HG02840 (cell line): ENCODE results near the gene LAMP2.
A peak's percentile ranks its signal among the peaks of the same experiment; 100 is the strongest.

Experiments used
- ATAC-seq: cut with Tn5 transposase; IDR thresholded peaks from one replicate; pipeline ENCODE4 v1.9.1; 2021; ENCODE audit warnings: mild to moderate bottlenecking, moderate library complexity, moderate number of reproducible peaks; ENCODE audit not compliant: unreplicated experiment, low FRiP score

The LAMP2 gene

DNA sequence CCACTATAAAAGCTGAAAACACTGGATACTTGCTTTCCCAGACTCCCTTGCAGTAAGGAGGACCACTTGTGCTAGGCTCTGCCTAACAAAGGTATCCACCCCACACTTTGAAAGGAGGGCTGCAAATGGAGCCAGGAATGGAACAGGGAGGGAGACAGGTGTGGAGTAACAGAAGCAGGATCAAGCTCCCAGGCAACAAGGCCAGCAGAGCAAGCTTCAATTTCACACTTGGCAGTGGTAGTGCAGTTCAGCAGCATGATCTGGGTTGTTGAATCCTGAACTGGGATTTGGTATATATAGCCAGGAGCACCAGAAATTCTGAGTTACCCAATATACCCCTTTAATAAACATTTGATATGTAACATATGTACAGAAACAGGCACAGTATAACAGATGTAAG is 9.8 kb downstream of the LAMP2 start:
- no peak for ATAC-seq

DNA sequence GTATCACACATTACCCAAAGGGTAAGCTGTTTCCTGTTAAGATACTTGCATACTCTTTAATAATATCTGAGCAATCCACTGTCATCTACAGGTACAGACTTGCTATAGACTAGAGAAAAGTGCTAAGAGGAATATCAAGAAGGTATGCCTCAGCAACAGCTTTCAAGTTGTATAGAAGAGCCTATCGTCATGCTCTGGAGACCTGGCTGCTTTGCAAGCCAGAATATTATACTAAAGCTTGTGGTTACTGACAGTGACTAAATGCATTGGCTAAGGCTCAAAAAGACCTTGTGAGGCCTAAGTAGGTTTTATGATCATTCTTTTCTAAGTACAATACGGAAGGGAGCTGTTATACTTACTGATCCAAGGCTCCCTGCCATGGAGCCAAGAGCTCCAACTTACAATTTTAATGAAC is 11.3 kb downstream of the LAMP2 start:
- ATAC-seq, result no peak

DNA sequence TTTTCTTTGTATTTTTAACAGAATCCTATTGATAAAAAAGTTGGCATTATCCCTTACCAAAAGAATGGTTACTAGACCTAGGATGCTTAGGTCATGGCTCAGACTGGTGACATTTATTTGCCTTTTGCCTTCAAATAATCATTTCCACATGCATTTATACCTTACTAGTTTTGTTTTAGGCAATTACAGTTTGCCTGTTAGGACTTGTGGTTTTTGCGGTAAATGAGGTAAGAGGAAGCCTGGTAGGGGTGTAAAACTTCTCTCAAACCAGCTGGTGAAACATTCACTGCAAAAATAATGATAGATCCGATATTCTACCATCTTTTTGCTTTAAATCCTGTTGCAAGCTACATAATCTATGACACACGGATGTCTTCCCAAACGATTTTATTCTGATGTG is 12.1 kb downstream of the LAMP2 start:
- no peak for ATAC-seq

DNA sequence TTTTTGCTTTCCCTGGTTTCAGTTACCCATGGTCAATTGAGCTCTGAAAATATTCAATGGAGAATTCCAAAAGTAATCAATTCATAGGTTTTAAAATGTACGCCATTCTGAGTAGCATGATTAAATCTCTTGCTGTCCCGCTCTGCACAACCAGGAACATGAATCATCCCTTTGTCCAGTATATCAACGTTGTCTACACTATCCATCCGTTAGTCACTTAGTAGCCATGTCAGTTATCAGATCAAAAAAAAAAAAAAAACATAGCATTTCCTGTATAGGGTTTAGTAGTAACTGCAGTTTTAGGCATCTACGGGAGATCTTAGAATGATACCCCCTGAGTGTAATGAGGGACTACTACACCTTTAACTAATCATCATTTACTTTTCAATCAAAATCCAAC is 15.1 kb downstream of the LAMP2 start:
- ATAC-seq, result no peak

DNA sequence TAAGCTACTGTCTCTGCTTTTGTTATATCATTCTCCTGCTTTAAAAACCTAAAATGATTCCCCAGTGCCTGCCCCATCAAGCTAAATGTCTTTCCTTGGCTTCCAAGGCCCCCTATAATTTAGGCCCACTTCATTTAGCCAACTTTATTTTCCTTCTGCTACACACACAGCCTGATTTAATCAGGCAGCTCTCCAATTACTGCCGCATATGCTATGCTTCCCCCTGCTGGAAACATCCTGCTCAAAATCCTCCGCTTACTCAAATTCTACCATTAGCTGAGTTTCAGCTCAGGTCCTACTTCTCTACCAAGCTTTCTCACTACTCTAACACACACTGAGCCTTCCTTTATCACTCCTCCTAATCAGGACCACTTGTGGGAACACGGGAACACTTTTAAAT is 17.0 kb downstream of the LAMP2 start:
- ATAC-seq, result no peak

DNA sequence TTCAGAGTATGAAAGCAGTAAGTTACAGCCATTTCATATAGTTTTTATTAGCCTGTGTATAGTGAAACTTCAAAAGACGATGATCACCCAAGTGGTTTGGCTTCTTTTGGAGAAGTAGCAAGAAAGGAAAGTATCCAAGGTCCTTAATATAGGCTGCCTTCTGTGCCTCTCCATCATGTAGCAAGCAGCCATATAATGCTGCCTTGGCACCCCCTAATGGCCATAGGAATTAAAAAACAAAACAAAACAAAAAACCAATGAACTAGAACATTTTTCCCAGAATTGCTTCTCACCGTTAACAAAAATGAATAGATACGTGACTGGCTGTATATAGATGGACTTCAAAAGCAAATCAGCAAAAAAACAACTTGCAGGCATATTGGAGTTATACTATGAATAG is 18.9 kb downstream of the LAMP2 start:
- no peak for ATAC-seq

DNA sequence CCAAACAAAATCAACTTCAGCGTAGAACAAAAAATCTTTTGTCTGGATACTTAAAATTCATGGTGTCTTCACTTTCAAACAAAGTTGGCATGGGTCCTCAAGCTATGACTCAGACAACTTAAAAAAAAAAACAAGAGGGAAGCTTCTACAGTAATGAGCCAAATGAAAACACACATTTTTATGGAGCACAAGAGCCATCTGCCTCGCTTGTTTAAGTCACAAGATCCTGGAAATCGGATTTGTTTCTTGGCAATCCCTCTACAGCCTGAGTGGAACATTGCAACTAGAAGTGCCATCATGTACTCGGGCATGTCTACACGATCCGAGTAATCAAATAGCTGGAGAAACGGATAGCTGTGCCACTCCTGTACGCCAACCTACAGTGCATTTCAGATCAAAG is 22.6 kb downstream of the LAMP2 start:
- ATAC-seq, result no peak

DNA sequence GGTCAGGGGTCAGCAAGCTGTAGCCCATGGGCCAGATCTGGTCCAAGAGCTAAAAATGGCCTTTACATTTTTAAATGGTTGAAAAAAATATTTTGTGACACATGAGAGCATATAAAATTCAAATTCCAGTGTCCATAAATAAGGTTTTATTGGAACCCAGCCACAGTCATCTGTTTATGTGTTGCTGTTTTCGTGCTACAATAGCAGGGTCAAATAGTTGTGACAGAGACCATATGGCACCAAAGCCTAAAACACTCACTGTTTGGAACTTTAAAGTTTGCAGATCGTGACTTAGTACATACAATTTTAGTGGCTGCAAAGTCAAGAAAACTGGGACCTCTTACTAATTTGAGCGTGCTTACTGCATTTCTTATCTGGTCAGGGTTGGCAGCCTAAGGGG is 29.2 kb downstream of the LAMP2 start:
- no peak for ATAC-seq

DNA sequence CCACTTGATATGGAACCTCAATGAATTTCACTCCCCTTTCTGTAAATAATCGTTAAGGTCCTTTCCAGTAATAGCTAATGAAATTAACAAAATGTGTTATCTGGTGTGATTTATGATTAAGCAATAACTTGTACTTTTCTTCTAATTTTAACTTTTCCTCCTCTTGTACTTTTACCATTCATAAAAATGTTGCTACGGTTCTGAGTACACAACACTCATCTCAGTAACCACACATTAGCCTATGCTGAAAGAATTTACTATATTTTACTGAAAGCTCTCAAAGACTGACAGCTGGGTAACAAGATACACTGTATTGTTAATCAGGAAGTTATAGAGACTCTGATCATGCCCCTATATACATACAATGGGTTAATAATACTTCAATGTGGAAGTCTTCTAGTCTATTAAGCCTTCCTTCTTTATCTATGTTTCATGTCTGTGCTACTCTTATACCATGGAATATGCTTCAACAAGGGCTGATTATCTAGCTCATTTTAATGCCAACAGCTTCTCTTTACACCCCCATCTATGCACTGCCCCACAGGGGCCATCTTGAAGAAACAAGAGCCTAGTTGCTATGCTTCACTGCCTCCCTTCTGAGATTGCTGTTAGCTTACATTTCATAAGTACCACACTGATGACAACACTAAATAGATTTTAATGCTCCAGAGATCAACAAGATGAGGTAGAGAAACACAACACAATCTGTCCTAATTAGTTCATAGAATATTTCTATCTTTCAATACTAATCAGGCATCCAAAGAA is 39.1 kb downstream of the LAMP2 start:
- ATAC-seq, result peak; percentile 68

DNA sequence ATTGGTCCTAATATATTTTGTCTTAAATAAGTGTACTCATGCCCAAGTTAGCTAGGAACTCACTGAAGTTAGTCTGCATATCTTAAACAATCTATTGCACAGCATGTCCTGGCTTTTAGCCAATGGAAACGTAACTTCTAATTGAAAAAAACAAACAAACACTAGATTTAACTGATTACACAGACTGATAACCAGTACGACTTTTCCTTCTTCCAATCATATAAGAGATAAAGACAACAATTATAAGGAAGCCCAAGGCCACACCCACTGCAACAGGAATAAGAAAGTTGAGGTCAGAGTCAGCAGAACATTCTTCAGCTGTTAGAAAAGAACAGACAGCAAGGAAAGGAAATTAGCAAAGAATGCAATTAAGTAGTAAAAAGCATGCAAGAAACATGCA is 40.8 kb downstream of the LAMP2 start:
- no peak for ATAC-seq

DNA sequence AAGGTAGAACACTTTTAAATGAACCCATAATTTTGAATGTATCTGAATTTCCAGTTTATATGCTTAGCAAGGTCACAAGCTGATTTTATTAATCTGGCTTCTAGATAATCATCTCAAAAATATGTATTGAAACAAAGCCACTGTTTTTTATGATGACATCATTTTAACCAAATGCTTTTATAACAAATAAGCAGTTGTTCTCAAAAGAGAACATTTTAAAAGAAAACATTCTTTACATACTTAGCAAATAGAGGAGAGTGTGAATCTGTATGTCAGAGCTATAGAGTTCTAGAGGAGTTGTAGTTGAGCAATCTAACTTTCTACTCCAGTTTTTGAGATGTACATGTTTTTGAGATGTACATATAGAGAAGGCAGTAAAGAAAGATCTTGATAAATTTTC is 42.5 kb downstream of the LAMP2 start:
- ATAC-seq, result no peak

DNA sequence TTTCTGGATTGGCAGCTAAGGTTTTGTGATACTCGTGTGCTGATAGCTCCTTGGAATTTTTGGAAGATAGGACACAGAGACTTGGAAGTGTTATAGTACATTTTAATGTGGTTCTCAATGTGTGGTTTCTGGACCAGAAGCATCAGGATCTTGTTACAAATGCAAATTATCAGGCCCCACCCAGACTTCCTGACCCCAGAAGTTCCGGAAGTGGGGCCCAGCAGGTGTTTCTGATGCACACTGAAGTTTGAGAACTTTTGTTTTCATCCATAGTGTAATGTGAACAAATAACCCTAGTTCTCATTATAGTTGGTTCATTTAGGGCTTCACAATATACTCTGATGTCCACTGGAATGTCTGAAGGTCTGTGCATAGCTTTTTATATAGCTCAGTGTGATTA is 49.6 kb downstream of the LAMP2 start:
- ATAC-seq, result no peak

DNA sequence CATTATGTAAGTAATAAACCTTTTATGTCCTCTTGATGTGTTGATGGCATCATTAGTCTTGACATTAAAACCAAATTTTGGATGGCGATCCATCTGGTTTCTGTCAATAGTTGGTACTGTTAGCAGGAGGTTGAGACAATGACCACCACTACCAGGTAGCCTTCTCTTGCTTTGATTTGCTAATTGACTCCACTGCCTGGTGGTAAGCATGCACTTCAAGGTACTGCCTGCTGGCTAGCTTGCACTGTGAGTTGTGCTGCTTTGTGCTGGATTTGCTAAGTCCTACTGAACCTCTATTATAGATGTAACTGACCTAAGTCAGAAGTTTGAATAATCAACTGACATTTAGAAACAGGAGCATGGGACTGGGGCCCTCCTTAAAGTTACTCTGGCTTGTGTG is 60.9 kb downstream of the LAMP2 start:
- ATAC-seq, result no peak

DNA sequence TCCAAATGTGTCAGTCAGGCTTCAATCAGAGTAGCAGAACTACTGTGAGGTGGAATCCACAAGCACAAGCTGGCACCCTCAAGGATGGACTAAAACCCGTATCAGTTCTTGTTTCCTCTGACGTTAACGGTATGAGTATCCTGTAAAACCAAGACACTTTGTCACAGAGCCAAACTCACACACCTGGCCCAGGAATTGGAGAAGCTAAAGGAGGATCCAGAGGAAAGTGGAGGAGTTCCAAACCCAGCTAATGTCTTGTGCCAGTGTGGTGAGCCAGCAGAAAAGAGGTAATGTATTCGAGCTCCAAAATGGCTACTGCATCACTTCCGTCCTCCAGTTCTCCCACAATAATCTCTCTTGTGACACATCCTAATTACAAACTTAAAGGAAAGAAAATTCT is 62.5 kb downstream of the LAMP2 start:
- ATAC-seq, result no peak

DNA sequence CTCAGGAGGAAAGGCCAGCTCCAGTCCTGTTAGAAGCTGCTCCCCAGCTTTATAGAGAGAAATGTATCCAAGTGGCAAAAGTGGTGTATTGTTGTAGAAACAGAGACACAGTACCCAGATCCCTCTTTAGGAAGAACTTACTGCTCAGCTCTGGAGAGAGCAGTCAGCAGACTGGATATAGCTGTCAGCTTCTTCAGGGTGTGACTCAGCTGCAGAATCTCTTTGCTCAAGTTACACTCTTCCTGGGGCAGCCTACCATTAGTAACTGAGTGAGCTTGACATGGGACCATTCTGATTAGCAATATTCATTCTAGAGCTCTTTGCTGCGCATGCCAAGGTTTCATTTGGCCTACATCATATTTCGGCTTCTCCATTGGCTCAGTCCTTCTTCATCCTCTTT is 66.7 kb downstream of the LAMP2 start:
- ATAC-seq, result no peak

DNA sequence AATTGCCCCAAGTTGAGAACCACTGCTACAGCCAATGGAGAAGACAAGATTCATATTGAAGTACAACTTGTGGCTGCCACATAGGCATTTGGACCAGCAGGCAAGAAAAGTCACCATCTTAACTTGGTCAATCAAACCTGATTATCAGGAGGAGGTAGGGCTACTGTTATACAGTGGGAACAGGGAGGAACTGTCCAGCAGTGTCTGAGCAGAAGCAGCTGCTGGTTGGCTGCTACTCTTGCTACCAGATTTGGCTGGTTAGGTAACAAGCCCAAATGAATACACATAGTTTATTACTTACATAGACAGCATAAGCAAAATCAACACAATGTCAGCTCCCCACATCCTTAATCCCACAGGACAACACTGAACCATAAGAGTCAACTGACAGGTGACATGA is 67.8 kb downstream of the LAMP2 start:
- ATAC-seq, result no peak

DNA sequence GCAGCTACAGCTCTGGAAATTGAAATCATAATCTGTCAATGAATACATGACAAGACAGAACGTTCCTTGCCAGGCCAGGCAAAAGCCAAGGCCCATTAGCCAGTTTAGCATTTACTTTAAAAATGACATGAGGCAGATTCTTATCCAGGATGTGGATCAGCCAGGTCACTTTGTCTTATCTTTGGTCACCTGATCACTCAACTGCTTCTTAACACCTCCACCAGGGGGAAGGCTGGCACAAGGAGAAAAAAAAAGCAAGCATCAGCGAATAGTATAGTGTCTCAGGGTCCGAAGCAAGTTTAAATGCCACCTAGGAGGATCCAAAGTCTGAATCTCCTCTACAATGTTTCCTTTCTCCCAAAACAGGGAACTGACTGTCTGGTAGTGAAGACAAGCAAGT is 88.4 kb downstream of the LAMP2 start:
- ATAC-seq, result no peak

DNA sequence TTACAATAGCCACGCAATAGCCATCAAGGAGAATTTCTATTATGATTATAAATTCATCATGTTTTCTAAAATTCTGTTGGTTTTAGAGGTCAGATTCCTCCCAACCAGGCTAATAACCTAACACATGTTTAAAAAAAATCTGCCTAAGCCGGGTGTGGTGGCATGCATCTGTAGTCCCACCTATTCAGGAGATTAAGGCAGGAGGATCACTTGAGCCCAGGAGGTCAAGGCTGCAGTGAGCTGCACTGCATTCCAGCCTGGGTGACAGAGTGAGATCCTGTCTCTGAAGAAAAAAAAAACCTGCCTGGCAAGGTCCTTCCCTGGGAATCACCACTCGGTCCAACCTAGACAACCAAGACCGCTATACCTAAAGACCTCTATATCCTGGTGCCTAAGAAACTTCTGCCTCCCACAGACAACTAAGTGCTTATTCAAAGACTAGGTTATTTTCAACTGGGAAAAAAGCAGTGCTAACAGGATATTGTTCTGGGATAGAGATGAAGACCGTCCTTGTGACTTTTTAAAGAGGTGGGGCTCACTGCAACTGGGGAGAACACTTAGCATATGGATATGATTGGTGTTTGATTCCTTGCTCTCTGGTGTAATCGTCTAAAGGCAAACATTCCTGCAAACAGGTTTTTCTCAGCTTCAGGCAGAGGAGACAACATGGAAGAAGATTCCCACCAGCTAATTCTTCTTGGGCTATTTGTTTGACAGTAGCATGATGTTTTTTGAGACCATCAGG is 89.0 kb downstream of the LAMP2 start:
- ATAC-seq, result no peak

DNA sequence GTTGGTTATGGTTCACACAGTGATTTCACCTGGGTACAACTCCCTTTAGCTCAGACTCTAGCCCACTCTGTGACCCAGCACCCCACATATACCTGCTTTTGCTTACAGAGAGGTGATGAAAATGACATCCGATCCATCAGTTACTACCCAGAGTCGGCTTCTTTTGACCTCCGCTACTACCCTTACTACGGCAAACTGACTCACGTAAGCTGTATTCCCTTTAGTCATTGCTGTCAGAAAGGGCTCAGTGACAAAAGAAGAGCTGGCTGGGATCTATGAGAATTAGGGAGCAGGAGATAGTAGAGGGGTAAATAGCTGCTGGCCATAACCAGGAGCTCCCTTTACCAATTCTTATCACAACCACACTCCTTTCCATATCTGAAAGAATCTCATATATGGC is 90.5 kb downstream of the LAMP2 start:
- ATAC-seq, result no peak
